Thyroid gland (tissue), 4 donors: Measurements from ENCODE around the gene PTH. TPM values are rescaled to one million over a fixed set of nuclear protein-coding genes. Genes with fewer than 3 reads are reported as not detected.

ENCODE experiments used
- DNase-seq, 2 donors: peaks; one replicate each; pipeline ENCODE4 v3.0.0-alpha.2; 2019
- H3K27ac ChIP-seq, 3 donors: fragments of 200-600 bp; sonication (generic); 1 replicate in 2 of 3; 2 replicates in 1 of 3; pipeline ENCODE4 v1.5.1; 2016 to 2019; ENCODE audit warnings: mild to moderate bottlenecking in 1 of 3, moderate library complexity in 1 of 3
- H3K27me3 ChIP-seq: fragments of 200-600 bp; sonication (generic); one replicate; pipeline ENCODE4 v1.5.1; 2019
- H3K36me3 ChIP-seq, 2 donors: fragments of 200-600 bp; sonication (generic); one replicate each; pipeline ENCODE4 v1.5.1; 2016 to 2019
- H3K4me1 ChIP-seq, 2 donors: fragments of 200-600 bp; sonication (generic); one replicate each; pipeline ENCODE4 v1.5.1; 2017 to 2019
- H3K4me3 ChIP-seq, 3 donors: fragments of 200-600 bp; sonication (generic); replicated peaks in 1 of 3; 1 replicate in 2 of 3; 2 replicates in 1 of 3; pipeline ENCODE4 v1.5.1; 2016; ENCODE audit warnings: mild to moderate bottlenecking in 1 of 3
- H3K9me3 ChIP-seq: fragments of 200-600 bp; sonication (generic); one replicate; pipeline ENCODE4 v1.5.1; 2017
- POLR2A ChIP-seq, 2 donors: fragments of 450-650 bp; IDR thresholded peaks; one replicate each; pipeline ENCODE4 v1.6.1; 2017; ENCODE audit warnings: antibody characterized with exemption in 2 of 2, mild to moderate bottlenecking in 2 of 2, moderate library complexity in 1 of 2
- WGBS, 2 donors: methylation state at CpG; one replicate each; pipeline ENCODE4 v1.1.5; 2017; 5-methylcytosine and 5-hydroxymethylcytosine counted together
- intact Hi-C: fragments of 100-400 bp; cut with DNase I; formaldehyde crosslinking; loops from one replicate; pipeline ENCODE4 v1.15.1; 2023
- total RNA-seq, 4 donors: library from RNA; depleted of rRNA; stranded (reverse); fragments of >200 nt; gene quantifications; one replicate each; pipeline ENCODE4 v1.2.3, GENCODE V29; 2016
- TF ChIP-seq, protein P1 (sequence below), 6 experiments: fragments of 200-600 bp in 3 of 6; fragments of 450-650 bp in 3 of 6; sonication (generic) in 3 of 6; IDR thresholded peaks; one replicate each; pipeline ENCODE4 v1.5.1; 2016 to 2019; ENCODE audit warnings: antibody characterized with exemption in 6 of 6, mild to moderate bottlenecking in 2 of 6, inconsistent platforms in 1 of 6, moderate library complexity in 1 of 6

PTH gene
- total RNA-seq, 4 donors from 2014 or later, result not detected

DNA sequence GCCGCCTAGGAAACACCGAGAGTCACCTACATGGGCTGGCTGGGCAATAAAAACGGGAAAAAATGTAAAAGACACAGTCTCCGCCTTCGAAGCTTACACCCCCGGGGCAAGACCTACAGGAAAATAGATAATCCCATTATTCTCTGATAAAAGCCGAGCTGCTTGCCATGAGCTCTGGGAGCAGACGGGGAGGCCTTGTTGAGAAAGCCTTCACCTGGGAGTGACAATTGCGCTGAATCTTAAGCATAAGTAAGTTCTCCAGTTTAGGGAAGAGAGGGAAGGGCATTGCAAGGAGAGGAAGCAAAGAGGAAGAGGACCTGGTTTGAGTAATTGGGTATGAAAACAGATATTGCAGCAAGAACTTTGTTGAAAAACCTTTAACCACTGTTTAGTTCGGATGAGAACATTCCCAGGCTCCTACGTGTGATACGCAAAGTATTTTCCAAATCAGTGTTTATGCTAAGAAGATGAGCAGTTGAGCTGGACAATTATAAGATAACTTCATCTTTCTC lies 32.0 kb downstream of the PTH start:
- H3K9me3 ChIP-seq, result no peaks in the 10 kb centered on the region
- WGBS, 2 donors, result 32 to 35% methylated on average over 12 of the region's 12 CpGs
- no peak for TF ChIP-seq POLR2A (IDR thresholded peaks at IDR 0.05)
- TF ChIP-seq, protein P1, sequence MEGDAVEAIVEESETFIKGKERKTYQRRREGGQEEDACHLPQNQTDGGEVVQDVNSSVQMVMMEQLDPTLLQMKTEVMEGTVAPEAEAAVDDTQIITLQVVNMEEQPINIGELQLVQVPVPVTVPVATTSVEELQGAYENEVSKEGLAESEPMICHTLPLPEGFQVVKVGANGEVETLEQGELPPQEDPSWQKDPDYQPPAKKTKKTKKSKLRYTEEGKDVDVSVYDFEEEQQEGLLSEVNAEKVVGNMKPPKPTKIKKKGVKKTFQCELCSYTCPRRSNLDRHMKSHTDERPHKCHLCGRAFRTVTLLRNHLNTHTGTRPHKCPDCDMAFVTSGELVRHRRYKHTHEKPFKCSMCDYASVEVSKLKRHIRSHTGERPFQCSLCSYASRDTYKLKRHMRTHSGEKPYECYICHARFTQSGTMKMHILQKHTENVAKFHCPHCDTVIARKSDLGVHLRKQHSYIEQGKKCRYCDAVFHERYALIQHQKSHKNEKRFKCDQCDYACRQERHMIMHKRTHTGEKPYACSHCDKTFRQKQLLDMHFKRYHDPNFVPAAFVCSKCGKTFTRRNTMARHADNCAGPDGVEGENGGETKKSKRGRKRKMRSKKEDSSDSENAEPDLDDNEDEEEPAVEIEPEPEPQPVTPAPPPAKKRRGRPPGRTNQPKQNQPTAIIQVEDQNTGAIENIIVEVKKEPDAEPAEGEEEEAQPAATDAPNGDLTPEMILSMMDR (IDR thresholded peaks at IDR 0.05), result no peak
- H3K4me3 ChIP-seq, result peak overlapping the region; percentile 45 to 71 (median 60)
- peak overlapping the region in 2 of 3 donors; percentile 71 to 72 for H3K27ac ChIP-seq
- H3K27me3 ChIP-seq, result no peaks in the 10 kb centered on the region
- DNase-seq, result no peak
- intact Hi-C loops, result loop anchor here (10.0 kb wide), 1 partner anchor 259 kb away; no protein-coding TSS in a partner anchor
- no peaks in the 10 kb centered on the region for H3K36me3 ChIP-seq
- peaks cover 5 to 9% of the 10 kb centered on the region in 2 donors for H3K4me1 ChIP-seq

DNA sequence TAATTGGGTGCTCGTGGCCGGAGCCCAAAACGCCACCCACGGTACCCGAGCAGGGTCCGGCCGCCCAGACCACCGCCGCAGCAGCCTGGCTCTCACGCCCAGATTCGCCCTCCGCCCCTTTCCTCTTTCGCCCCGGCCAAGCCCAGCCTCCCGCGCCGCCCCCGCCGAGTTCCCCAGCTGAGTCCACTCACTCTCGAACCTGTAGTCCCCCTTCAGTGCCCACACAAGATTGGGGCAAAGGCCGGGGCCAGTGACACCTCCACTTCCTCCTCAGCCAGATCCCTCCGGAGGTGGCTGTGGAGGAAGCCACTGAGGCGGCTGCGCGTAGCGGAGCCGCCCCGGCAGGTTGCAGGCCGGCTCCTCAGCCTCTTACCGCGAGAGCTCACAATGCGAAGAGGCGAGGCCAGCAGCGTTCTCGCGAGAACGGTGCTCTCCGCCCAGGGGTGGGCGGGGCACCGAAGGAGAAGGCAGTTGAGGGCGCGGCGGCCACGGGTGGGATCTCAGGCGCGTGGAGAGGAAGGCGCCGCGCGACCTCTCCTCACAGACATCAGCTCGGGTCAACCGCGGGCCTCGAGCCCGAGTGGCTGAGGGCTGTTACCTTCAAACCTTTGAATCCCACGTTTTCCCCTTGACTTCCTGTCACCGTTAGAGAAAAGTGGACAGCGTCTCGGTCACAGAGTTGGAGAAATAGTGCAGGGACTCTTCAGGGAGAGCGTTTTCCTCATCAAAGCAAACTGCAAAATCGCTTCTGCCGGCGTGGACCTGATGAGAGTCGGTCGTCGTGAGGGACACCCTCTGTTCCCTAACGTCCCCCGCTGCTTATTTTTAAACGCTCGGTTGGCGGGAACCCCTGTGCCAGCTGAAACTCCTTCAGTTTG lies 32.7 kb downstream of the PTH start, which contains the start of gene BTBD10:
Gene BTBD10 (minus strand): TSS at position 322 of the 878 bp plus-strand sequence. CDS start 18,098 bp downstream, outside the sequence.
- peaks cover 5 to 9% of the 10 kb centered on the region in 2 donors for H3K4me1 ChIP-seq
- H3K27ac ChIP-seq, result peak within 1 kb of the TSS; percentile 40 to 72 (median 71)
- WGBS, 2 donors, result 1% methylated on average over 39 to 69 of the region's 71 CpGs
- peak; percentile 93 to 94 for DNase-seq
- no peaks in the 10 kb centered on the region for H3K9me3 ChIP-seq
- no peaks in the 10 kb centered on the region for H3K36me3 ChIP-seq
- intact Hi-C loops, result loop anchor here (10.0 kb wide), 1 partner anchor 258 kb away; no protein-coding TSS in a partner anchor
- no peaks in the 10 kb centered on the region for H3K27me3 ChIP-seq
- TF ChIP-seq, protein P1 (IDR thresholded peaks at IDR 0.05), result no peak
- TF ChIP-seq POLR2A (IDR thresholded peaks at IDR 0.05), result peak; percentile 22 to 89
- peak within 1 kb of the TSS; percentile 45 to 71 (median 60) for H3K4me3 ChIP-seq

DNA sequence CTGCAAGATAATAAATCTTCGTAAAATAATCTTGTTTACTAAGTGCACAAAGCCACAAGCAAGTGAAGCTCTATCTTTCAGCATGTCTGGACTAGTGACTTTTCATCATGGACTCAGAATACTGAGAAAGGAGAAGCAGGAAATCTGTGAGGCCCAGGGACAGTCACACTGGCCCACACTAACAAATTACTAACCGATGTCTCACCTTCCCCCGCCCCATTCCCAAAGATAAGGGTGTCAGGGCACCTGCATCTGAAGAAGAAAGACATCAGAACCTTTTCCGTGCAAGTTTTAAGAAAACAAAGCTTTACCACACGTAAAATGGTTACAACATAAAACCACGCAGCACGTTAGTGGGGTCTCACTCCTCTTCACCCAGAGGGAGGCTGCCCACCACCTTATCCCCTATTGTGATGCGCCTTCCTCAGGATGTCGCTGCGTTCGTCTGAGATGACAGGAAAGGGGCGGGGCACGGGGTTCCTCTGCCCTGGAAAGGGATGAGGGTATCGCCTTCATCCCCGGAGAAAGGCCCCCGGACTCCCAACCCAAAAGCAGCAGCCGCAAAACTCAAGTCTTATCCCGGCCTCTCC lies 33.4 kb downstream of the PTH start:
- 3 to 5% methylated on average over 16 to 18 of the region's 18 CpGs for WGBS, 2 donors
- Histone ChIP-seq H3K36me3 (no peaks in the 10 kb centered on the region), H3K27me3 (no peaks in the 10 kb centered on the region), H3K9me3 (no peaks in the 10 kb centered on the region), H3K4me3 (peak overlapping the region; percentile 45 to 71 (median 60)), H3K27ac (peak overlapping the region; percentile 40 to 72 (median 71)), H3K4me1 (peaks cover 5 to 9% of the 10 kb centered on the region in 2 donors)
- TF ChIP-seq, protein P1 (IDR thresholded peaks at IDR 0.05), result no peak
- no peak for TF ChIP-seq POLR2A (IDR thresholded peaks at IDR 0.05)
- peak; percentile 53 to 66 for DNase-seq
- intact Hi-C loops, result loop anchor here (10.0 kb wide), 1 partner anchor 258 kb away; no protein-coding TSS in a partner anchor

DNA sequence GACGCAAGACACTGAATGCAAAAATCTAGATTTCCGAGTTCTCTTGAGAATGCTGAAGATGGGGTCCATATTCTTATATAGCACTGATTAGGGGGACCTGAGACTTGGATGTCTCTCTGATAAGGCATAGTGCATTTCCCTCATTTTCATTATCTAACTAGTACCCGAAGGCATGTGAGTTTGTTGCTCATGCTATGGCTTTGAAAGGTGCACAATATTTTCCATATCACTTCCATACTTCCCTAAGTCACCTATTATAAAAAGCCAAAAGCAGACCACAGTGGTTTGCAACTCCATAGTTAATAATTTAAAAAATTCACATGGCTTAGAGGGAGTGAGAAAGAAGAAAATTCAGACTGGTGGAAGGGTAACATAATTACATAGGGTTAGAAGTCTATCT lies 34.5 kb downstream of the PTH start:
- WGBS, 2 donors, result 90 to 95% methylated on average over 3 of the region's 3 CpGs
- Histone ChIP-seq H3K9me3 (no peaks in the 10 kb centered on the region), H3K27ac (no peak overlapping the region), H3K27me3 (no peaks in the 10 kb centered on the region), H3K4me1 (peaks cover 5 to 9% of the 10 kb centered on the region in 2 donors), H3K36me3 (no peaks in the 10 kb centered on the region), H3K4me3 (no peak overlapping the region)
- TF ChIP-seq, protein P1 (IDR thresholded peaks at IDR 0.05), result no peak
- TF ChIP-seq POLR2A (IDR thresholded peaks at IDR 0.05), result no peak
- intact Hi-C loops, result loop anchor here (10.0 kb wide), 1 partner anchor 256 kb away; no protein-coding TSS in a partner anchor
- no peak for DNase-seq
